Heart right ventricle (tissue), 16 donors: Measurements from ENCODE around the gene E2F4. TPM values are rescaled to one million over a fixed set of nuclear protein-coding genes. Genes with fewer than 3 reads are reported as not detected.

Experiments
- ATAC-seq, 8 donors: fragments of 200-7000 bp; cut with Tn5 transposase; one replicate each; pipeline ENCODE4 v1.9.1; 2020; ENCODE audit warnings: mild to moderate bottlenecking in 8 of 8, moderate library complexity in 8 of 8, moderate number of reproducible peaks in 1 of 8
- DNase-seq, 2 donors: peaks; one replicate each; pipeline ENCODE4 v3.0.0-alpha.2; 2020
- H3K27ac ChIP-seq, 10 donors: fragments of 200-600 bp; sonication (generic) in 2 of 10; one replicate each; pipeline versions ENCODE4 v1.5.0 to v1.8.0; 2020 to 2022; ENCODE audit warnings: mild to moderate bottlenecking in 3 of 10
- H3K27me3 ChIP-seq, 7 donors: fragments of 200-600 bp; one replicate each; pipeline ENCODE4 v1.8.0; 2021 to 2022; ENCODE audit warnings: mild to moderate bottlenecking in 2 of 7
- H3K36me3 ChIP-seq, 9 donors: fragments of 200-600 bp; sonication (generic) in 1 of 9; one replicate each; pipeline versions ENCODE4 v1.5.0 to v1.8.0; 2020 to 2022; ENCODE audit warnings: mild to moderate bottlenecking in 2 of 9
- H3K4me1 ChIP-seq, 9 donors: fragments of 200-600 bp; sonication (generic) in 1 of 9; one replicate each; pipeline versions ENCODE4 v1.5.0 to v1.8.0; 2020 to 2022; ENCODE audit warnings: mild to moderate bottlenecking in 4 of 9
- H3K4me3 ChIP-seq, 10 donors: fragments of 200-600 bp; sonication (generic) in 2 of 10; one replicate each; pipeline versions ENCODE4 v1.5.0 to v1.8.0; 2020 to 2022; ENCODE audit warnings: mild to moderate bottlenecking in 7 of 10, moderate library complexity in 2 of 10
- H3K9me3 ChIP-seq, 11 donors: fragments of 200-600 bp in 10 of 11; sonication (generic) in 2 of 11; one replicate each; pipeline versions ENCODE4 v1.5.0 to v1.8.0; 2013 to 2022; ENCODE audit warnings: mild to moderate bottlenecking in 2 of 11, control low read depth in 1 of 11, moderate library complexity in 1 of 11
- WGBS, 2 donors: extraction: QIAGEN DNeasy Blood & Tissue Kit; methylation state at CpG; one replicate each; pipeline ENCODE4 v1.1.7; 2013; ENCODE audit warnings: inconsistent platforms in 1 of 2; 5-methylcytosine and 5-hydroxymethylcytosine counted together
- intact Hi-C, 10 donors: fragments of 100-400 bp; cut with DNase I; formaldehyde crosslinking; loops; one replicate each; pipeline versions ENCODE4 v1.11.1 to v1.14.2; 2022
- polyA plus RNA-seq, 2 donors: library from polyadenylated mRNA; stranded (reverse); fragments of 200-250 nt; gene quantifications; one replicate each; pipeline ENCODE4 v1.2.3, GENCODE V29; 2013
- total RNA-seq, 10 donors: library from RNA; stranded (reverse); fragmentation: NEBNext Ultra II Directional in 3 of 10; extraction: Animal tissue kit (Norgen Biotek cat#: 25700) in 3 of 10; gene quantifications; one replicate each; pipeline versions ENCODE4 v1.2.1 to v1.2.4, GENCODE V29; 2021 to 2023
- TF ChIP-seq, protein P1 (sequence below), 9 donors: fragments of 200-600 bp; sonication (generic) in 2 of 9; IDR thresholded peaks; one replicate each; pipeline versions ENCODE4 v1.5.0 to v1.8.0; 2021 to 2022; ENCODE audit warnings: antibody characterized with exemption in 9 of 9, mild to moderate bottlenecking in 5 of 9, moderate library complexity in 1 of 9
- donor health status: Arrhythmogenic right ventricular cardiomyopathy.
- donor health status: ischemic (EF 13 %, LVEDD 7.1; RV severe dilation, severe dysfunction).
- donor health status: healthy with polysubstance abuse.
- donor health status: DM: no; HTN: yes; CAD: no.
- donor health status: DM: no; HTN: no; CAD: no.
- donor health status: ischemic (EF 25% LVEDD 6.9; RV normal size, moderate dysfunction).
- donor health status: ischemic (EF 25% LVEDD 5.7; RV mildly dilated, moderate dysfunction).
- donor health status: healthy.
- donor health status: DM: yes; HTN: yes; CAD: no.
- donor health status: Ischemic cardiomyopathy.
- donor health status: ischemic (EF 35%, LVEDD 5.7; RV mildly dilated, moderate dysfunction).
- donor health status: nonischemic (EF 11% LVEDD 7.7; RV severe dilation, severe dysfunction).
- donor health status: DM: yes; HTN: yes; CAD: no.
- donor health status: PGD.
- donor health status: ischemic (EF 29% LVEDD 5.4; RV normal size, mild dysfunction).
- donor health status: nonischemic (EF 23%, LVEDD 6.1; RV moderate dilation, normal function).

E2F4 gene
- total and polyA plus RNA-seq, 12 donors, result 21.9 to 45.6 (median 29.8) TPM

DNA sequence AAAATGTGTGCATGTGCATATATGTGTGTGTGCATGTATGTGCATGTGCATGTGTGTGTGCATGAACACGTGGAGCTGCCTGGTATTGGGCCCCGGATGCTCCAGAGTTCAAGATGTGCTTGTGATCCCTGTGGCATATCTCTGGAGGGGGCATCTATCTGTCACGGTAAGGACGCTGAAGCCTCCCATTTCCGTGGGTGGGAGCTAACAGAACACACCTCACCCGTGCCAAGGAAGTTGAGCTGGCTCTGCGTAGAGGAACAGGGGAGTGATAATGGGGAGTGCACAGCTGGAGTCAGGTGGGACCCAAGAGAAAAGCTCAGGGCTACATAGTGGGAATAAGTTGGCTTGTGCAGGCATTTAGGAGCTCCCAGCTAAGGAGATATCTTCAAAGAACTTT is 19.7 kb downstream of the E2F4 start:
- 78 to 80% methylated on average over 7 of the region's 7 CpGs for whole genome bisulfite sequencing, 2 donors
- intact Hi-C loops, result no loop called here
- no peak overlapping the region for H3K4me3 ChIP-seq
- TF ChIP-seq, protein P1, sequence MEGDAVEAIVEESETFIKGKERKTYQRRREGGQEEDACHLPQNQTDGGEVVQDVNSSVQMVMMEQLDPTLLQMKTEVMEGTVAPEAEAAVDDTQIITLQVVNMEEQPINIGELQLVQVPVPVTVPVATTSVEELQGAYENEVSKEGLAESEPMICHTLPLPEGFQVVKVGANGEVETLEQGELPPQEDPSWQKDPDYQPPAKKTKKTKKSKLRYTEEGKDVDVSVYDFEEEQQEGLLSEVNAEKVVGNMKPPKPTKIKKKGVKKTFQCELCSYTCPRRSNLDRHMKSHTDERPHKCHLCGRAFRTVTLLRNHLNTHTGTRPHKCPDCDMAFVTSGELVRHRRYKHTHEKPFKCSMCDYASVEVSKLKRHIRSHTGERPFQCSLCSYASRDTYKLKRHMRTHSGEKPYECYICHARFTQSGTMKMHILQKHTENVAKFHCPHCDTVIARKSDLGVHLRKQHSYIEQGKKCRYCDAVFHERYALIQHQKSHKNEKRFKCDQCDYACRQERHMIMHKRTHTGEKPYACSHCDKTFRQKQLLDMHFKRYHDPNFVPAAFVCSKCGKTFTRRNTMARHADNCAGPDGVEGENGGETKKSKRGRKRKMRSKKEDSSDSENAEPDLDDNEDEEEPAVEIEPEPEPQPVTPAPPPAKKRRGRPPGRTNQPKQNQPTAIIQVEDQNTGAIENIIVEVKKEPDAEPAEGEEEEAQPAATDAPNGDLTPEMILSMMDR (IDR thresholded peaks at IDR 0.05), result no peak
- DNase-seq (no peak), ATAC-seq (no peak)
- H3K27ac ChIP-seq, result no peak overlapping the region
- H3K27me3 ChIP-seq, result no peaks in the 10 kb centered on the region
- H3K4me1 ChIP-seq, result peaks cover 7 to 26% (median 21%) of the 10 kb centered on the region in 9 donors
- peaks cover 0 to 23% (median 0%) of the 10 kb centered on the region in 9 donors for H3K36me3 ChIP-seq
- no peaks in the 10 kb centered on the region for H3K9me3 ChIP-seq

DNA sequence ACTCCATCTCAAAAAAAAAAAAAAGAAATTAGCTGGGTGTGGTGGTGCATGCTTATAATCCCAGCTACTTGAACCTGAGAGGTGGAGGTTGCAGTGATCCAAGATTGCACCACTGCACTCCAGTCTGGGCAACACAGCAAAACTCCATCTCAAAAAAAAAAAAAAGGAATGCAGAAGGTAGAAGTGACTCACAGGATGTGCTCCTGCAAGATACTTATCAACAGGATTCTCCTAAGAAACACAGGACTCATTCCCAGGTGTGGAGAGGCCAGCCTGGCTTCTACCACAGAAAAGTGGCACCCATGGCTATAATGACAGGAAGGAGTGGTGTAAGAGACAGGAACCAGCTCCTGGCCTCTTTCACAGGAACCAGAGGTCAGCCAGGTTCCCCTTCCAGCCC is 20.8 kb downstream of the E2F4 start:
- Histone ChIP-seq H3K27ac (no peak overlapping the region), H3K4me3 (no peak overlapping the region), H3K9me3 (no peaks in the 10 kb centered on the region), H3K27me3 (no peaks in the 10 kb centered on the region), H3K36me3 (peaks cover 0 to 14% (median 0%) of the 10 kb centered on the region in 9 donors), H3K4me1 (peaks cover 7 to 36% (median 31%) of the 10 kb centered on the region in 9 donors)
- ATAC-seq, result no peak
- TF ChIP-seq, protein P1 (IDR thresholded peaks at IDR 0.05), result no peak
- no peak for DNase-seq
- intact Hi-C loops, result no loop called here

DNA sequence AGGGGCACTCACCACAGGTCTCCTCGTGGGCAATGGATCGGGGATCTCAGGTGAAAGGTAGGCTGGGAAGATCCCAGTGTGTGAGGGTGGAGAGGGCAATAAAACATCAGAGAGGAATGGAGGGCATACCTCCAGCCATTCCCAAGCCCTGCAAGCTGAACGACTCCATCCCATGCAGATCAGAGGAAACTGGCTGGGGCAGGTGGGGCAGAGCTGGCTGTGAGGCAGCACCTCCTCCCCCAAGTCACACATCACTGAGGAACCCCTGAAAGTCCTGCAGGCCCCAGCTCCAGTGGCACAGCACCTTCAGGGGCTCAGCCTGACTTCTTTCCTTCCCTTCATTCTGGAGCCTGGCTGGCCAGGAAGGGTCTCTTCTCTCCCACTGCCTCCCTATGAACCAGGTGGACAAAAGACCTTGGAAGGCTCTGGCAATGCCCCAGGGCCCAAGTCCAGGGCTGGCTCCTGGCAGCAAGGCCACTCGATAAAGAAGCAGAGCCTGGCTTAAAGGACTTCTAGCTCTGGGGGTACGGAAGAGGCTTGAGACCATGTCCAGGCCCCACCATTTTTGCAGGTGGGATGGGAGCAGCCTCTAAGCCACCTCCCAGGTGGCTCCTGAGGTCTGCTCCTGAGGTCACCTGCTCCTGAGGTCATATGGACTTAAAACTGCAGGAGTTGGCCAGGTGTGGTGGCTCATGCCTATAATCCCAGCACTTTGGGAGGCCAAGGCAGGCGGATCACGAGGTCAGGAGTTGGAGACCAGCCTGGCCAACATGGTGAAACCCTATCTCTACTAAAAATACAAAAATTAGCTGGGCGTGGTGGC is 21.5 kb downstream of the E2F4 start:
- DNase-seq, result no peak
- no peak for ATAC-seq
- Histone ChIP-seq H3K27ac (no peak overlapping the region), H3K4me3 (no peak overlapping the region), H3K9me3 (no peaks in the 10 kb centered on the region), H3K36me3 (peaks cover 0 to 9% (median 0%) of the 10 kb centered on the region in 9 donors), H3K27me3 (no peaks in the 10 kb centered on the region), H3K4me1 (peaks cover 7 to 43% (median 37%) of the 10 kb centered on the region in 9 donors)
- TF ChIP-seq, protein P1 (IDR thresholded peaks at IDR 0.05), result no peak
- intact Hi-C loops, result no loop called here
- 67 to 75% methylated on average over 8 of the region's 8 CpGs for WGBS, 2 donors

DNA sequence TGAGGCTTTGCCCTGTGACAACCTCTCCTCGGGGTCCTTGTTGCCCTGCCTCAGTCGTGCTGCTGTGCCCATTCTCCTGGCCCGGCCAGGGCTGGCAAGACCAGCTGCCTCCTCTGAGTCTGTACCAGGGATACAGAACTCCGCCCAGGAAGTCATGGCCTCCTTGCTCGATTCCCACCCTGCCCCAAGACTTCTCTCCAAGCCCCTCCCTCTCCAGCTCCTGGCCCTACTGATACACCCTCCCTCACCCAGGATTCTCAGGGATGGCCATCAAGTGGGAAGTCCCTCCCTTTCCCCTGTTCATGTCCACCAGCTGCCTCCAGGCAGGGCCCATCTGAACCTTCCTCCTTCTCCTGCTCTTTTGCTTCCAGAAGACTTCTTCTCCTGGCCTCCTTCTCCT is 23.8 kb downstream of the E2F4 start:
- H3K36me3 ChIP-seq, result peaks cover 0 to 16% (median 0%) of the 10 kb centered on the region in 9 donors
- no peak overlapping the region for H3K4me3 ChIP-seq
- no peaks in the 10 kb centered on the region for H3K9me3 ChIP-seq
- peaks cover 7 to 48% (median 39%) of the 10 kb centered on the region in 9 donors for H3K4me1 ChIP-seq
- intact Hi-C loops, result no loop called here
- no peaks in the 10 kb centered on the region for H3K27me3 ChIP-seq
- ATAC-seq (no peak), DNase-seq (no peak)
- no peak overlapping the region for H3K27ac ChIP-seq
- 75 to 86% methylated on average over 5 of the region's 5 CpGs for WGBS, 2 donors
- TF ChIP-seq, protein P1 (IDR thresholded peaks at IDR 0.05), result no peak
